Choroid plexus epithelial cell (primary cell): ENCODE measurements around the gene INVS.

ENCODE experiments used
- DNase-seq: peaks from one replicate; pipeline ENCODE4 v3.0.0-alpha.2; 2010; ENCODE audit warnings: low read depth
- H3K4me3 ChIP-seq: 2 replicates; pipeline ENCODE4 v1.5.1; 2011; ENCODE audit warnings: low read depth, mild to moderate bottlenecking, control low read depth, low read length, moderate library complexity
- TF ChIP-seq, protein P1 (sequence below): conservative IDR thresholded peaks from 2 replicates; pipeline ENCODE4 v1.5.1; 2011; ENCODE audit warnings: low read depth, mild to moderate bottlenecking, control low read depth, inconsistent platforms, low read length, moderate library complexity

The INVS gene

DNA sequence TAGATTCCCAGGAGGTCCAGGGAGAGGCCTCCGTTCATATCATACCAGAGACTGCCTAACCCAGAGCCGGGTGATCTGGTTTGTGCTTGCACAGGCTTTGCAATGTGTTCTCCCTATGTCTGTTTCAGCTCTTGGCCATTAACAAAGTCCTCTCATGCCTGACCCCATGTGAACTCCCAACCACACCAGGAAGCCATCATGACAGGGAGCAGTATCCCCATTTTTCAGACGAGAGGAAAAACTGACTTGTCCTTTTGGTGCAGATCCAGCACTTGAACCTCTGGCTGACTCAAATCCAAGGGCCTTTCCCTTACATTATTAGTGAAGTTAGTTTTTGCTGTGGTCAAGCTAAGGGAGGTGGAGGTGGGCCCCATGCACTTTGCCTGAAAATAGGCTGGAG, 195.3 kb downstream of the INVS start:
- H3K4me3 ChIP-seq: no peak overlapping the region
- TF ChIP-seq, protein P1, sequence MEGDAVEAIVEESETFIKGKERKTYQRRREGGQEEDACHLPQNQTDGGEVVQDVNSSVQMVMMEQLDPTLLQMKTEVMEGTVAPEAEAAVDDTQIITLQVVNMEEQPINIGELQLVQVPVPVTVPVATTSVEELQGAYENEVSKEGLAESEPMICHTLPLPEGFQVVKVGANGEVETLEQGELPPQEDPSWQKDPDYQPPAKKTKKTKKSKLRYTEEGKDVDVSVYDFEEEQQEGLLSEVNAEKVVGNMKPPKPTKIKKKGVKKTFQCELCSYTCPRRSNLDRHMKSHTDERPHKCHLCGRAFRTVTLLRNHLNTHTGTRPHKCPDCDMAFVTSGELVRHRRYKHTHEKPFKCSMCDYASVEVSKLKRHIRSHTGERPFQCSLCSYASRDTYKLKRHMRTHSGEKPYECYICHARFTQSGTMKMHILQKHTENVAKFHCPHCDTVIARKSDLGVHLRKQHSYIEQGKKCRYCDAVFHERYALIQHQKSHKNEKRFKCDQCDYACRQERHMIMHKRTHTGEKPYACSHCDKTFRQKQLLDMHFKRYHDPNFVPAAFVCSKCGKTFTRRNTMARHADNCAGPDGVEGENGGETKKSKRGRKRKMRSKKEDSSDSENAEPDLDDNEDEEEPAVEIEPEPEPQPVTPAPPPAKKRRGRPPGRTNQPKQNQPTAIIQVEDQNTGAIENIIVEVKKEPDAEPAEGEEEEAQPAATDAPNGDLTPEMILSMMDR: no peak
- peak; percentile 16 for DNase-seq

DNA sequence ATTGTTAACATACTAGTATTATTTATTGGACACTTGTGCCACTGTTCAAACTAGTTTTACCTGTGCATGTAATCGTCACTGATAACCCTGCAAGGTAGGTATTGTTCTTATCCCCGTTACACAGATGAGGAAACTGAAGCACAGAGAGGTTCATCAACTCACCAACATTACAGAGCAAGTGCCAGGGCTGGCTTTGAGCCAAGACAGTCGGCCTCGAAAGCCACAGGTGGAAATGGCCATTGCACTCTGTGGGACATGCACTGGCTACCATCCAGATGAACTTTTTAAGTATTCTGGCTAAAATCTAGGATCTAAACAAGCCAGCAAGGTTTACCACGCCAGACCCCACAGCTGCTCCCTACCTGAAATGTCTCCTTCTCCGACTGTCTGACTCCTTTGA, 195.8 kb downstream of the INVS start:
- TF ChIP-seq, protein P1: no peak
- DNase-seq: no peak

DNA sequence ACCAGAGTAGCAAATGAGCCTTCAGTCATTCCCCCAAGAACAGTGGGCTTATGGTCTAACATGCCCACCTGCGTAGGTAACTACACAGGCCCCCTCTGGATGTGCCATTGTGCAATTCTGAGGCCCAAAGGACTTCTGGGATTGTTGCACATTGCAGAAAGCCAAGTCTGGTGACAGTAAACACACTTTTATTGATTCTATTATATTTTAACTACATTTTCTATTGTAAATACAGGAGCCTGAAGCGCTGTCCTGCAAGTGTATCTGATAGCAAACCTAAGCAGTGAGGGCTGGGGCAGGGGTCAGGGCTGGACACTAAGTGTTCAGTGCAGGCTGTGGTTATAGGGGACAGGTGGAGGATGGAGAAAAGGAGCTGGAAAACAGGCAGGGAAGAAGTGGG, 196.2 kb downstream of the INVS start:
- TF ChIP-seq, protein P1: no peak
- no peak overlapping the region for H3K4me3 ChIP-seq
- no peak for DNase-seq

More for the DNA sequence above, 195.8 kb downstream of the INVS start:
- H3K4me3 ChIP-seq: no peak overlapping the region

DNA sequence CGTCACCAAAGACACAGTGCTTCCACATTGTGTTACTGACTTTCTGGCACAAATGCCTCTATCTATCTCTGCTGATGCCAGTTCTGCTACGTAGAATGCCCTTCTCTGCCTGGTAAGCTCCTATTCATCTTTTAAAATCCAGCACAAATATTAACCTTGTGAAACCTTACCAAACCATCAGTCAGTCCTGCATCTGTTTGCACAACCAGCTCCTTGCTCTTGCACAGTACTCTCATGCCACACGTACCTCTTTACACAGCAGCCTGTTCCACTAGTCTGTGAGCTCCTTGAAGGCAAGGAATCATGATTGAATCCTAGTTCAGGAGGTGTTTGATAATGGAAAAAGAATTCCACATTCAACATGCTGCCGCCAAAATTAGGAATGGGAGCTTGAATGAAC, 197.4 kb downstream of the INVS start:
- no peak for DNase-seq
- TF ChIP-seq, protein P1: no peak
- no peak overlapping the region for H3K4me3 ChIP-seq

DNA sequence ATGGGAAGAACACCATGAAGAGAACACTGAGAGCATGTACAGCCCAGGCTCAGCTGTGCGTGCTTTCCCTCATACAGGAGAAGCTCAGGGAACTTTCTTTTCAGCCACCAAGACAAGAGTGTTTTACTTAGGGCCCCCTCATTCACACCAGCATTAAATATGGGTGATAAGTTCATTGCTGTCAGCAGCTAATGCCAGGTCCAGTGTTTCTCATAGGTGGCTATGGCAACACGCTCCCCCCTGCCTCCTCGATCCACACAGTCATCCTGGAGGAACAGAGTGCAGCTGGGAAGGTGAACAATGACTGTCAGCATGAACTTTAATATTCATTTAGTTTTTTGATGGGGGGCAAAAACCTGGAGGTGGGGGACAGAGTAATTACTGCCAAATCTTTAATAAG, 199.3 kb downstream of the INVS start:
- DNase-seq: no peak
- no peak overlapping the region for H3K4me3 ChIP-seq
- TF ChIP-seq, protein P1: no peak

DNA sequence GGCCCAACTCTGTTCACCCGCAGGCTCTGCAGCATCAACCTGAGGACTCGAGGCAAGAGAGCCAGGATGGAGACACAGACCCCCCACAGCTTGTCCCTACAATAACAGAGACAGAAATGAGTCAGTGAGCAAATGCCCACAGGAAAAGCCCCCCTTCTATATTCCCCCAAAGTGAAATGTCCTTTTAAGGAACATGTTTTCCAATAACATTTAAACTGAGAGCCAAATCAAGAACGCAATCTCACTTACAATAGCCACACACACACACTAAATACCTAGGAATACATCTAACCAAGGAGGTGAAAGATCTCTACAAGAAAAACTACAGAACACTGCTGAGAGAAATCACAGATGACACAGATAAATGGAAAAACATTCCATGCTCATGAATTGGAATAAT, 204.7 kb downstream of the INVS start:
- TF ChIP-seq, protein P1: no peak

DNA sequence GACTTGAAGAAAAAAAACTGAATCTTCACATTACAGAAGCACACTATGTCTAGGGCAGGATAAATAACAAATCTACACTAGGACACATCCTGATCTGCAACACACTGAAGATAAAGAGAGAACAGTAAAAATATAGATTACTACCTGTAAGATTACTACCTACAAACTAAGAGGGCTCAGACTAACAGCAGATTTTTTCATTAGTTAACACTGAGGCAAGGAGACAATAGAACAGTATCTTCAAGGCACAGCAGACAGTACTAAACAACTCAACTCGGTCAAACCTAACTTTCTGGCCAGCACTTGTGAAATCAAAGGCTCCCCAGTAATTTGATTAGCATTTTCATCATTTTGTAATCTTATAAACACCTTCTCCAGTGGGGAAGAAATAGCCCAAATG, 207.2 kb downstream of the INVS start:
- TF ChIP-seq, protein P1: no peak
- H3K4me3 ChIP-seq: no peak overlapping the region
- DNase-seq: no peak

More for the DNA sequence above, 204.7 kb downstream of the INVS start:
- no peak for DNase-seq
- H3K4me3 ChIP-seq: no peak overlapping the region
